HG02938 (cell line): Measurements from ENCODE around the gene SCN7A.

Experiments
- ATAC-seq: cut with Tn5 transposase; IDR thresholded peaks from one replicate; pipeline ENCODE4 v1.9.1; 2021; ENCODE audit warnings: mild to moderate bottlenecking, moderate library complexity; ENCODE audit not compliant: unreplicated experiment

The SCN7A gene

GRCh38 chr2:166494140-166494624 is at the start of gene SCN7A:
Gene SCN7A, minus strand, starts transcription at chr2:166494249. Its CDS starts 16,553 bp downstream, at chr2:166477696.
- no peak for ATAC-seq

GRCh38 chr2:166539340-166540162 is 45.5 kb upstream of the SCN7A start:
- peak; percentile 97 for ATAC-seq

- ATAC-seq, result no peak
Measured at GRCh38 chr2:166536111-166536510, 42.1 kb upstream of the SCN7A start.

- no peak for ATAC-seq
Measured at GRCh38 chr2:166521155-166521554, 27.1 kb upstream of the SCN7A start.

GRCh38 chr2:166520604-166521003 is 26.6 kb upstream of the SCN7A start:
- no peak for ATAC-seq

GRCh38 chr2:166519391-166519962 is 25.4 kb upstream of the SCN7A start:
- ATAC-seq, result no peak

- no peak for ATAC-seq
Measured at GRCh38 chr2:166518634-166519390, 24.8 kb upstream of the SCN7A start.

GRCh38 chr2:166517533-166518061 is 23.5 kb upstream of the SCN7A start:
- ATAC-seq, result no peak

- no peak for ATAC-seq
Measured at GRCh38 chr2:166516712-166517303, 22.8 kb upstream of the SCN7A start.

- no peak for ATAC-seq
Measured at GRCh38 chr2:166513952-166514351, 19.9 kb upstream of the SCN7A start.

- ATAC-seq, result no peak
Measured at GRCh38 chr2:166499281-166499680, 5.2 kb upstream of the SCN7A start.

- ATAC-seq, result no peak
Measured at GRCh38 chr2:166491461-166491860, 2.6 kb downstream of the SCN7A start.

- no peak for ATAC-seq
Measured at GRCh38 chr2:166487171-166487570, 6.9 kb downstream of the SCN7A start.

- no peak for ATAC-seq
Measured at GRCh38 chr2:166485558-166486178, 8.4 kb downstream of the SCN7A start.

- ATAC-seq, result no peak
Measured at GRCh38 chr2:166472332-166472731, 21.7 kb downstream of the SCN7A start.

GRCh38 chr2:166468124-166469024 is 25.7 kb downstream of the SCN7A start:
- no peak for ATAC-seq

GRCh38 chr2:166464187-166464586 is 29.9 kb downstream of the SCN7A start:
- no peak for ATAC-seq

- ATAC-seq, result no peak
Measured at GRCh38 chr2:166463640-166464039, 30.4 kb downstream of the SCN7A start.

GRCh38 chr2:166458674-166459073 is 35.4 kb downstream of the SCN7A start:
- no peak for ATAC-seq
